GM18520 (cell line): ENCODE measurements around the gene NOL4L.

ENCODE experiments used
- ATAC-seq: cut with Tn5 transposase; IDR thresholded peaks from one replicate; pipeline ENCODE4 v1.9.1; 2021; ENCODE audit not compliant: unreplicated experiment

The NOL4L gene

DNA sequence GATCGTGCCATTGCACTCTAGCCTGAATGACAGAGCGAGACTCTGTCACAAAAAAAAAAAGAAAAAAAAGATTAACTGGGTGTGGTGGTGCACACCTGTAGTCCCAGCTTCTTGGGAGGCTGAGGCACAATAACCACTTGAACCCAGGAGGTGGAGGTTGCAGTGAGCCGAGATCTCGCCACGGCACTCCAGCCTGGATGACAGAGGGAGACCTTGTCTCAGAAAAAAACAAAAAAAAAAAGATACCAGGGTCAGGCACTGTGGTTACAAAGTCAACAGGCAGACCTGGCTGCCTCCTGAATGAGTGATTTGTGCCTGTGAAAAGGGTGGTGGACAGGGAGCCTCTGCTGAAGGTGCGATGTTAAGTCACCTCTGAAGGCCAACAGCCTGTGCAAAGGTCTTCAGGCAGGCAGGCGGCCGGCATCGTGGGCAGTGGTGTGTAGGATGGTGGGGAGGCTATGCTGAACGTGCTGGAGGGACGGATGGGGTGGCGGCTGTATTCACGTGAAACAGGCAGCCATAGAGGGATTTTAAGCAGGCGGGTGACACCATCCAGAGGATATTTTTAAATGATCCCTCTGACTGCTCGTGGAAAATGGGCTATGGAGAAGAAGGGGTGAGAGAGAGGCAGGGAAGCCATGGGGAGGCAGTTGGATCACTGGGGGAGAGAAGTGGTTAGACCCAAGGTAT, 41.4 kb downstream of the NOL4L start:
- no peak for ATAC-seq

GRCh38 chr20:32542259-32542615, 42.9 kb downstream of the NOL4L start:
- ATAC-seq, result no peak

GRCh38 chr20:32541323-32542258, 43.5 kb downstream of the NOL4L start:
- ATAC-seq, result no peak

- no peak for ATAC-seq
Observed at GRCh38 chr20:32539817-32540675, 45.1 kb downstream of the NOL4L start.

DNA sequence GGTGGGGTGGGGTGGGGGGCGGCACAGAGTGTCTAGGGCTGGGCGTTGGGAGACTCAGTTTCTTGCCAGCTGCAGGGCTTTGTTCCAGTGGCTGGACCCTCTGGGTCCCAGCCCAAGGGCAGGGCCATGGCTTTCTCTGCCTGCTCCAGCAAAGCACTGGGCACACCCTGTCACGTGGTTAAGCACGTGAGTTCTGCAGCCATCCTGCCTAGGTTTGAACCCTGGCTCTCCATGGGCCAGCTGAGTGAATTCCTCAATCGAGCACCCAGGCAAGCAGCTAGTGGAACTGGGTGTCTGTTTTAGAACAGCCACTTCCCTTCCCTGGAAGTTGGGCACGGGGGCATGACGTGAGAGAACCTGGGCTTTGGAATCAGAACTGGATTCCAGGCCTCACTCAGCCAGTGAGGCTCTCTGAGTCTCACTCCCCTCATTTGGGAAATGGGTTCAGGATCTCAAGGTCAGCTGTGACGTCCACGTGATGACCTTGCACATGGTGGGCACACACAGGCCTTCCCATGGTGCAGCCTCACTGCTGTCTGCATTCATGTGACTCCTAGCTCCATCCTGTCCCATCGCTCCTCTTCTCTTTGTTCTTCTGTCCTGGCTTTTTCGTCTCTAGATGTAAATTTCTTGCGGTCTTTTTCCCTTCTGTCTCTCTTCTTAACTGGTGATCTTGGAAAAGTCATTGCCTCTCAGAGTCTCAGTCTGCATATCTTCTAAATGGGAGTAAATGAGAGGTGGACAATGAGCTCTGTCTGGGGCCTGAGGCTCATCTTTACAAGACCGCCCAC, 45.9 kb downstream of the NOL4L start:
- no peak for ATAC-seq

DNA sequence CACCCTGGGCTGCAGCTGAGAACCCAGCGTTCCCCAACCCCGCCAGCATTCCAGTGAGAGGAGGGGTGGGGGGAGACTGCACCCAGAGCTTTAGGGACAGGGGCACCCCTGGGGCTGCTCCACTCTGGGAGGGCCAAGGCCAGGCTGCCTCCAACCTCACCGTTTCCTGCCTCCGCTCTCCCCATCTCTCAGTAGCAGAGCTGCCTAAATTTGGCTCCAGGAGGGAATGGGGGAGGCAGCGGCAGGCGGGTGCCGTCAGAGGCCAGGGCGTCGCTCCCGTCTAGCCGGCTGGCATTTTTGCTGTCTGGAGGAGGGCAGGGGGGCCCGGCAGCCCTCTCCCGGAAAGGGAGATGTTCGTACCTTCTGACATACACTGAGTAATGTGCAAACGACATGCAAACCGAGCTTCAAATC, 46.6 kb downstream of the NOL4L start:
- ATAC-seq, result no peak

DNA sequence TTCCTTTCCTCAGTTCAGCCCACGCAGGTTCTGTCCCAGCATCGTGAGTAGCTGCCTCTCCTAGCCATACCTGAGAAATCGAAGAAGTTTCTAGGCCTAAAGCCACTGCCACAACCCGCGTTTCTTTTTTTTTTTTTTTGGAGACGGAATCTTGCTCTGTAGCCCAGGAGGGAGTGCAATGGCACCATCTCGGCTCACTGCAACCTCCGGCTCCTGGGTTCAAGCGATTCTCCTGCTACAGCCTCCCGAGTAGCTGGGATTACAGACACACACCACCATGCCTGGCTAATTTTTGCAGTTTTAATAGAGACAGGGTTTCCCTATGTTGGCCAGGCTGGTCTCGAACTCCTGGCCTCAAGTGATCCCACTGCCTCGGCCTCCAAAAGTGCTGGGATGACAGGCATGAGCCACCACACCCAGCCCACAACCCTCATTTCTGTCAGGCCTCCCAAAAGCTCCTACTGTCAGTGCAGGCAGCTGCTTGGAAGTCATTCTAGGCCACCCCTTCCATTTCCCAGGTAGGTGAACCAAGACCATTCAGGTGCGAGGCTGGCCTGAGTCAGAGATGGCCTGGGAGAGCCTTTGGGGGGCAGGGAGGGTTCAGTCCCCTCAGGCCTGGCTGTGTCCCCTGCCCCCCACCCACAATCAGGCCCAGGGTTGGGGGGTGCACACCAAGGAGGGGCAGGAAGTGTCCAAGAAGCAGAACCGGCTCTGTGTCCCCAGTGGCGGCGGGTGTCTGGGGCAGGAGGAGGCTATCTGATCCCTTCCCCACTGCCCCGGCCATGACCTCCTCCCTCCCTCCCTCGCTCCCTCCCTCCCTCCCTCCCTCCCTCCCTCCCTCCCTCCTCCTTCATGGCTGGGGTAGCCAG, 47.2 kb downstream of the NOL4L start:
- no peak for ATAC-seq

DNA sequence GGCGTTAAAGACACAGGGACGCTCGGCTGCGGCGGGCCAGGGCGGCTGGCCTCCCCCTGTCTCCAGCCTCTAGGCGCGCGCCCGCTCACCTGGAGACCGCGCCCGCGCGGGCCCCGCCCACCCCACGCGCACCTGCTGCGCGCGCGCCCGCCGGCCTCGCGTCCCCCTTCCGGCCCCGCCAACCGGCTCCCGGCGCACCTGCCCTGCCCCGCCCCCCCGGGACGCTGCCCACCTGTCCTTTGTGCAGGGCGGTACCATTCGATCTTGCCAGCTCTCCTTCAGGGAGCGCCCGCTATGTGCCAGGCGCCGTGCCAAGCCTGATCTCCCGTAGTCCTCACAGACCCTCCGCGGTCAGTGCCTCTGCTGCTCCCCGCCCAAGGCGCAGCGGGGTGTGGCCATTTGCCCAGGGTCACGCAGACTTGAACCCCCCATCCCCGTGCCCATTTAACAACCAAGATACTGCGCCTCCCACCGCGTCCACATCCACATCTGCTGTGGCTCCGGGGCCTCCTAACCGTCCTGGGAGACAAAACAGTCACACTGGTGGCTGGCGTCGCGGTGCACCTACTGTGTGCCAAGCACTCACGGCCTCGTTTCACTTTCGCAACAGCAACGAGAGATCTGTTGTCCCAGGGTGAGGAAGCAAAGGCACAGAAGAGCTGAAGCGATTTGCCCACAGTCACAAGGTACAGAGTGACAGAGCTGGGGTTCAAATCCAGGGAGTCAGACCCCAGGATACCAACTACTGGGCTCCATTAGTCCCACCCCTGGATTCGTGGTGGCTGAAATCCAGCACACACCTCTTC, 48.1 kb downstream of the NOL4L start:
- ATAC-seq, result no peak

- no peak for ATAC-seq
Observed at GRCh38 chr20:32535953-32536823, 48.9 kb downstream of the NOL4L start.

DNA sequence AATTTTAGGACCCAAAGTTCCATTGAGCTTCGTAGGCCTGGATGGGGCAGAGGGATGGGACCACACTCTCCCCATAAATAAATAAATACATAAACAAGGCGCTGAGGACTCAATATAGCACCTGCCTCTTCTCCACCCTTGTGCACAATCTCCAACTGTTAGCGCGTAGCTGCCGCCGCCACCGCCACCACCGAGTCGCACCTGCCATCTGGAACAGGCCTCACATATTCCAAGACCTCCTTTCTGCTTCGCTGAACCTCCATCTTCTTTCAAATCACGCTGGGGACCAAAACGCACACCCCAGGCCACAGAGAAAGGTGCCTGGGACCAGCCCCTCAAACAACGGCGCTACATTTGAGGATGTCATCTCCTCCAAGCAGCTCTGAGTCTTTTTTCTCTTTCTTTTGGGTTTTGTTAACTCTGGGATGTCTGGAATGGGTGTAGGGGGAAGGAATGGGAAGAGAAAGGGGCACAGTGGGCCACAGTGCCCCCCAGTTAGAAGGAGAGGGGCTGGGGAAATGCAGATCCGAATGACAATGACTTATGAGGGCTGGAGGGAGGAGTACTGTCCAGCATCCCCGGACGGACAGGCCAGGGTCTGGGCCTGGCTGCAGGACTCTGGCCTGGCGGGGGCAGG, 49.7 kb downstream of the NOL4L start:
- ATAC-seq, result no peak

GRCh38 chr20:32534661-32535240, 50.4 kb downstream of the NOL4L start:
- no peak for ATAC-seq

GRCh38 chr20:32533732-32534131, 51.4 kb downstream of the NOL4L start:
- ATAC-seq, result no peak

- no peak for ATAC-seq
Observed at GRCh38 chr20:32532246-32532645, 52.9 kb downstream of the NOL4L start.

DNA sequence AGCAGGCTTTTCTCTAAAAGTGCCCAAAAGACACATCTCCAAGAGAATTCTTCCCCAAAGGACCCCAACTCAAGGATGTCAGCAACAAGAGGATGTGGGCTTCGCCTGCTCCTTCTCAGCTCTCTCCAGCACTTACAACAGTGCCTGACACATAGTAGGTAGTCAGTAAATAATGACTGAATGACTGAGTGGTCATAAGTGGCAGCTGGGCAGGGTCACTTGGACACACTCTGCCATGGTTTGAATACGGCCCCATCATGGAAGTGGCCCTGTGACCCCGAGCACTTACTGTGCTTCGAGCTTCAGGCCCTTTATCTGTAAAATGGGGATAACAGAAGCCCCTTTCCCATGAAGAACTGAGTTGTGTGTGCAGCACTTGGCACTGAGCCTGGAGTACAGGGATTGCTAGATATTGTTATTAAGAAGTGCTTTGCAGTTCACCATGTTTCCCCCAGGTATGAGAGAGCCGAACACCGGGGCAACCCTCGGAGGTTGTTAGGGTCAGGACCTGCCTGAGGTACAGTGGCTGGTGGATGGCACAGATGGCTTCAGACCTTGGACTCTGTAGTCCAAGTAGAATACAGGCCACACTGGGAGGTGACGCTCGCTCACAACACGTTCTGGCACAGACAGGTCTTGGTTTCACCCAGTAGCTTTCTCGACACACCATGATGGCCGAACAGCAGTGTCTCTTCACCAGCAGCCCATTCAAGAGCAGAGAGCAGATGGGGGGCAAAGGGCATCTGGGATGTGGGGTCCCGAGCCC, 56.0 kb downstream of the NOL4L start:
- ATAC-seq, result no peak

GRCh38 chr20:32528171-32528891, 56.8 kb downstream of the NOL4L start:
- no peak for ATAC-seq
